Measurements from ENCODE around the gene RCC2. TPM values are rescaled to one million over a fixed set of nuclear protein-coding genes. Genes with fewer than 3 reads are reported as not detected.
"Not testable (repeated sequence)": the region's sequence is repeated elsewhere in the genome, so short reads cannot be mapped to it uniquely, and the experiment has no call there.

RCC2 gene
- total RNA-seq, 4 donors from 2014 or later = 62.6 to 78.5 (median 71.3) TPM

GRCh38 chr1:17419626-17420328 is 19.7 kb downstream of the RCC2 start:
- DNase-seq (ENCODE audit: low spot score in 2 of 2) = peak in 1 of 2 donors; percentile 91
- 34 to 42% methylated on average over 42 of the region's 42 CpGs for WGBS, 2 donors
- H3K4me3 ChIP-seq (ENCODE audit: low read depth, poor library complexity, severe bottlenecking) = no peak overlapping the region
- TF ChIP-seq POLR2A (IDR thresholded peaks at IDR 0.05) (no peak), CTCF (IDR thresholded peaks at IDR 0.05) (peak in 1 of 3 donors; percentile 88)
- intact Hi-C loops (cut with DNase I; ENCODE audit: low total_unique reads) = loop anchor here (10.0 kb wide), 1 partner anchor 185 kb away; no protein-coding TSS in a partner anchor

DNA sequence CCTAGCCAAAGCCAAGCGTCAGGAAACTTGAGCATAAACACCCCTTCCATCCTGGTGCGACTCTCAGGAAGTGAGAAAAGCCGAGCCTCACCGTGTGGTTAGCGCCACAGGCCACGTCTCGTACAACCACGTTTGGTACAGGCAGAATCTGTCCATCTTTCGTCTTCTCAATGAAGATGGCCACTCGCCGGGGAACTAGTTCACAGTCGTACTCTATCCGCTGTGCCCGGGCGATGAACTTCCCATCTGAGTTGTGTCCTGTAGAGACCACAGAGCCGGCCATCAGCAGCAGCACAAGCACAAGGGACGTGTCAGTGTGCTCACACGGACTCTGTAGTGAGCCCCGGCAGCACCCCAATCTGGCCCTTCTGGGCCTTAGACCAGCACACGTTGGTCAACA is 23.1 kb downstream of the RCC2 start:
- H3K4me3 ChIP-seq (ENCODE audit: low read depth, poor library complexity, severe bottlenecking) = no peak overlapping the region
- intact Hi-C loops (cut with DNase I; ENCODE audit: low total_unique reads) = no loop called here
- whole genome bisulfite sequencing, 2 donors = 89 to 93% methylated on average over 20 of the region's 20 CpGs
- TF ChIP-seq CTCF (IDR thresholded peaks at IDR 0.05) (no peak), POLR2A (IDR thresholded peaks at IDR 0.05) (no peak)
- no peak for DNase-seq (ENCODE audit: low spot score in 2 of 2)

- 86 to 87% methylated on average over 2 of the region's 2 CpGs for WGBS, 2 donors
- intact Hi-C loops (cut with DNase I; ENCODE audit: low total_unique reads) = no loop called here
- no peak for TF ChIP-seq CTCF (IDR thresholded peaks at IDR 0.05)
- TF ChIP-seq POLR2A (IDR thresholded peaks at IDR 0.05) = no peak
- DNase-seq (ENCODE audit: low spot score in 2 of 2) = no peak
- no peak overlapping the region for H3K4me3 ChIP-seq (ENCODE audit: low read depth, poor library complexity, severe bottlenecking)
These were observed 25.5 kb downstream of the RCC2 start for GRCh38 chr1:17414022-17414421.

DNA sequence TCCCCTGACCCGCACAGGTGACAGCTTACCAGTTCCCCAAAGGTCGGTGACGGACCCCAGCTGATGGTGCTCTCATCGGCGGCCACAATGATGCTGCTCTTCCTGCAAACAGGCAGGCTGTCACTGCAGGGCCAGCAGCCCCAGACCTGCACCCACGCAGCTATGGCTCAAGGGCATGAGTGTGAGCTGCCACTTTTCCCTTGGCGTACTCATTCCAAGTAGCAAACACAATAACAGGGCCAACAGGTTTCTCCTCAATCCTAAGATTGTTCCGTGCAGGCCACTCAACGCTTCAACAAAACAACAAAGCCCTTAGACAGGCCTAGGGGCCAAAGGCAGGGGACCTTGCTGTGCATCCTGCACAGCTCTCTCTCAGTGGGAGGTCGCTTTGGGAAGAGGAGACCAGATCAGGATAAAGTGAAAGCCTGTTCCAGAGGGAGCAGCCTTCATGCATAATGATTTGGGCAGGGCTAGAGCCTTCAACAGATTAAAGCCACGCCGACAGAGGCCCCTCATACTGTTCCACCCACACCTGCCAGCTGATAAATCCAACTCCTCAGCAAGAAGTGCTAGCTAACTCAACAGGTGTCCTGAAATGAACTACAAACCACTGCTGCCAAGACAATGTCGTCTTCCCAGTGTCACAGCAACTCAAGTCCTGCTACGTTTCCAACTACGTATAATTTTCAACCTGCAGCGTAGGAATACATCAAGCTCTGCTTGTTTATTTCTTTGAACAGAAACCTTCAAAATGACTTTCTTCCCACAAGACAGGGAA is 27.2 kb downstream of the RCC2 start:
- TF ChIP-seq POLR2A (IDR thresholded peaks at IDR 0.05) (no peak), CTCF (IDR thresholded peaks at IDR 0.05) (no peak)
- no peak for DNase-seq (ENCODE audit: low spot score in 2 of 2)
- WGBS, 2 donors = 78 to 84% methylated on average over 16 of the region's 16 CpGs
- H3K4me3 ChIP-seq (ENCODE audit: low read depth, poor library complexity, severe bottlenecking) = no peak overlapping the region
- intact Hi-C loops (cut with DNase I; ENCODE audit: low total_unique reads) = no loop called here

DNA sequence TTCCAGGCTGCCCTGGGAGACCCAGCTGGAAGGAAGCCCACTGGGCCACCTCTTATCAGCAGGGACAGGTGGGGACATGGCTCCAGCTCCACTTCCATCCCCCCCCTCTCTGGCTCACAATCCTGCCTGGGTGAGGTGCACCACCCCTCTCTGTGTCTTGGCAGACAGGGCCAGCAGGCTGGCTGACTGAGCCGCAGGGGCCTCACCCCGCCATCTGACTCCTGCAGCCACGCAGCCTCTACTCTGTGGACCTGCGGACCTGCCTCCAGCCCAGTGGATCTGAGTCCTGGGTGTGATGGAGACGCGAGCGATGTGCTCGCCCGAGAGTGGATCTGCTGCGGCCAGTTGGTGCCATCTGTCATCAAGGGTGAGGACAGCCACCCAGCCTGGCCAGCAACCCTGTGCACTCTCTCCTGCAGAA is 30.1 kb downstream of the RCC2 start:
- TF ChIP-seq POLR2A (IDR thresholded peaks at IDR 0.05) (no peak), CTCF (IDR thresholded peaks at IDR 0.05) (no peak)
- no peak for DNase-seq (ENCODE audit: low spot score in 2 of 2)
- intact Hi-C loops (cut with DNase I; ENCODE audit: low total_unique reads) = no loop called here
- no peak overlapping the region for H3K4me3 ChIP-seq (ENCODE audit: low read depth, poor library complexity, severe bottlenecking)
- 91 to 92% methylated on average over 9 to 10 of the region's 10 CpGs for WGBS, 2 donors

DNA sequence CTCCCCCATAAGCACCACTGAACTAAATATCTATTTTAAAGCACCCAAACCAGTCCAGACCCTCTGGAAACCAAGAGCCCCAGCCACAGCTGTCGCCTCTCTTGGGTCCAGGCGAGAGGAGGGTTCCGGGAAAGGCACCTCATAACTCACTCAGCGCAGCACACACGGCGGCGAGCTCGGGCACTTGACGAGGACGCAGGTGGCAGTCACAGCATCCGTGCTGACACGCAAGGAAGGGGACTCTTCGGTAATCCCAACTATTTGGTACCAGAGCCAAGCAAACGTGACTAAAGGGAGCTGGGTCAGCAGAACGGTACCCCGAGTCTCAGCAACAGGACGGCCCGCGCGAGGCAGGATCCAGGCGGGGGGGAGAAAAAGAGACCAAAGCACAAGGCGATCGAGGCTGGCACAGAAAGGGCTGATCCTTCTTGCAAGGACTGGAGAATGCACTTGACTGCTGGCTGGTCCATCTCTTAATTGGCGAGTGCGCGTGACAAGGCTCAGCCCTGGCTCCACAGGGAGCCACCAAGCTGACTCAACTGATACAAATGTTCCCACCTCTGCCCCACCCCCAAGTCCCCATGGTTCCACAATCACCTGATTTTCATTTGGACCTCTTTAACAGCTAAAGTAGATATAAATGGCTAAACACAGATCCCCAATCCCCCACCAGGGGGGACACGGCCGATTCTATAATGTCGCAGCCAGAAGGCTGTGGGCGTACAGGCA is 31.5 kb downstream of the RCC2 start:
- H3K4me3 ChIP-seq (ENCODE audit: low read depth, poor library complexity, severe bottlenecking); intact Hi-C loops (cut with DNase I; ENCODE audit: low total_unique reads); DNase-seq (ENCODE audit: low spot score in 2 of 2): not testable (repeated sequence)
- 92 to 93% methylated on average over 30 of the region's 30 CpGs for WGBS, 2 donors

DNA sequence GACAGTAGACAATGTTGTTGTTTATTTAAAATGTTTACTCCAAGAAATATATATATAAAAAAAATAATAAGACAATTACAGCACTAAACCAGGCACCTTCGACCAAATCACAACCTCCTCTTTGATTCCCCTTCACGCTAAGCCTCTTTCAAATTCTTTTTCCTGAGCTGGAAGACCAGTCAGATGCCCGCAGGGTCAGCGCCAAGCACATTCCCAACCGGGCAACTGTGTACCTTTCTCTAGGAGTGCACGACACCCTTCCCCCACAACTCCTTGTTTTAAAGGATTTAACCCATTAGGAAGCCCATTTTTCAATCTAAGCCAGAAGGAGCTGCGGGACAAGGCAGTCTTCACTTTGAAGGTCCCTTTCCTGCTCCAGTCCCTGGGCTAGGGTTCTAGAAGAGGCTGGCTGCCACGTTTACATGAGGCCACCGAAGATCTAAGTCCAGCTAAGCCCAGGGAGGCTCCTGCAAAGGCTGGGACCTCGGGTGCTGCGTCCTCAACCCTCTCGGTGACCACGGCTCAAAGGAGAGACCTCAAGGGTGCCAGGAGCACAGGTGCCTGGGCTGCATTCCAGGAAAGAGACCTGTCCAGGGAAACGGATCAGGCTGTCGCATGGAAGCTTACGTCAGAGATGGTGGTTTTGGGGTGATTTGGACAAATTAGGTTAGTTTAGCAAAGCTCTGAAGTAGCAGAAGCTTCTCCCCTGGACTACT is 32.6 kb downstream of the RCC2 start:
- DNase-seq (ENCODE audit: low spot score in 2 of 2); intact Hi-C loops (cut with DNase I; ENCODE audit: low total_unique reads); H3K4me3 ChIP-seq (ENCODE audit: low read depth, poor library complexity, severe bottlenecking): not testable (repeated sequence)
- 74 to 77% methylated on average over 15 to 16 of the region's 16 CpGs for WGBS, 2 donors

Measured in lower leg skin (tissue), 4 donors.